Gastrocnemius medialis (tissue), 4 donors: Measurements from ENCODE around the gene AK5.

Source experiments
- POLR2A ChIP-seq, 2 donors: fragments of 450-650 bp; IDR thresholded peaks; one replicate each; pipeline ENCODE4 v1.6.1; 2017; ENCODE audit warnings: antibody characterized with exemption in 2 of 2, mild to moderate bottlenecking in 2 of 2, moderate library complexity in 2 of 2
- TF ChIP-seq, protein P1 (sequence below), 5 experiments: fragments of 450-650 bp in 3 of 5; fragments of 200-600 bp in 2 of 5; sonication (generic) in 2 of 5; IDR thresholded peaks in 4 of 5; conservative IDR thresholded peaks in 1 of 5; 1 replicate in 4 of 5; 2 replicates in 1 of 5; pipeline ENCODE4 v1.5.1; 2016 to 2019; ENCODE audit warnings: antibody characterized with exemption in 5 of 5, mild to moderate bottlenecking in 3 of 5, moderate library complexity in 3 of 5

GRCh38 chr1:77550135-77550534 lies 268.3 kb downstream of the AK5 start:
- TF ChIP-seq POLR2A (IDR thresholded peaks at IDR 0.05): no peak
- TF ChIP-seq, protein P1, sequence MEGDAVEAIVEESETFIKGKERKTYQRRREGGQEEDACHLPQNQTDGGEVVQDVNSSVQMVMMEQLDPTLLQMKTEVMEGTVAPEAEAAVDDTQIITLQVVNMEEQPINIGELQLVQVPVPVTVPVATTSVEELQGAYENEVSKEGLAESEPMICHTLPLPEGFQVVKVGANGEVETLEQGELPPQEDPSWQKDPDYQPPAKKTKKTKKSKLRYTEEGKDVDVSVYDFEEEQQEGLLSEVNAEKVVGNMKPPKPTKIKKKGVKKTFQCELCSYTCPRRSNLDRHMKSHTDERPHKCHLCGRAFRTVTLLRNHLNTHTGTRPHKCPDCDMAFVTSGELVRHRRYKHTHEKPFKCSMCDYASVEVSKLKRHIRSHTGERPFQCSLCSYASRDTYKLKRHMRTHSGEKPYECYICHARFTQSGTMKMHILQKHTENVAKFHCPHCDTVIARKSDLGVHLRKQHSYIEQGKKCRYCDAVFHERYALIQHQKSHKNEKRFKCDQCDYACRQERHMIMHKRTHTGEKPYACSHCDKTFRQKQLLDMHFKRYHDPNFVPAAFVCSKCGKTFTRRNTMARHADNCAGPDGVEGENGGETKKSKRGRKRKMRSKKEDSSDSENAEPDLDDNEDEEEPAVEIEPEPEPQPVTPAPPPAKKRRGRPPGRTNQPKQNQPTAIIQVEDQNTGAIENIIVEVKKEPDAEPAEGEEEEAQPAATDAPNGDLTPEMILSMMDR (IDR thresholded peaks at IDR 0.05 in 4 of 5, conservative IDR thresholded peaks at IDR 0.05 in 1 of 5): no peak
